GM23248 (cell line): Measurements from ENCODE around the gene RERE. TPM values are rescaled to one million over a fixed set of nuclear protein-coding genes. Genes with fewer than 3 reads are reported as not detected.

Experiments used
- DNase-seq: peaks from one replicate; pipeline ENCODE4 v3.0.0-alpha.2; 2015
- H2AFZ ChIP-seq: fragments of 200-600 bp; sonication (generic); 2 replicates; pipeline ENCODE4 v1.6.1; 2016; ENCODE audit warnings: antibody characterized with exemption
- H3F3A ChIP-seq: fragments of 200-600 bp; sonication (generic); 2 replicates; pipeline ENCODE4 v1.6.1; 2016; ENCODE audit warnings: mild to moderate bottlenecking, antibody characterized with exemption, mixed run types; ENCODE audit not compliant: insufficient read depth
- H3K27ac ChIP-seq: fragments of 200-600 bp; sonication (generic); 2 replicates; pipeline ENCODE4 v1.5.1; 2016; ENCODE audit warnings: mild to moderate bottlenecking
- H3K27me3 ChIP-seq: fragments of 200-600 bp; sonication (generic); replicated peaks from 2 replicates; pipeline ENCODE4 v1.6.1; 2016; ENCODE audit warnings: mild to moderate bottlenecking; ENCODE audit not compliant: insufficient read depth
- H3K36me3 ChIP-seq: fragments of 200-600 bp; sonication (generic); 2 replicates; pipeline ENCODE4 v1.6.1; 2016; ENCODE audit warnings: low read depth, mild to moderate bottlenecking
- H3K4me1 ChIP-seq: fragments of 200-600 bp; sonication (generic); 2 replicates; pipeline ENCODE4 v1.6.1; 2016; ENCODE audit warnings: mild to moderate bottlenecking; ENCODE audit not compliant: insufficient read depth
- H3K4me2 ChIP-seq: fragments of 200-600 bp; sonication (generic); one replicate; pipeline ENCODE4 v1.6.1; 2016; ENCODE audit warnings: mild to moderate bottlenecking; ENCODE audit not compliant: unreplicated experiment
- H3K4me3 ChIP-seq: fragments of 200-600 bp; sonication (generic); 2 replicates; pipeline ENCODE4 v1.5.1; 2016; ENCODE audit warnings: mild to moderate bottlenecking
- H3K79me2 ChIP-seq: fragments of 200-600 bp; sonication (generic); 2 replicates; pipeline ENCODE4 v1.6.1; 2016; ENCODE audit warnings: mild to moderate bottlenecking; ENCODE audit not compliant: insufficient read depth
- H3K9ac ChIP-seq: fragments of 200-600 bp; sonication (generic); 2 replicates; pipeline ENCODE4 v1.6.1; 2016; ENCODE audit warnings: mild to moderate bottlenecking
- H3K9me2 ChIP-seq: fragments of 200-600 bp; sonication (generic); 2 replicates; pipeline ENCODE4 v1.6.1; 2016; ENCODE audit warnings: mixed run types, mild to moderate bottlenecking, moderate library complexity; ENCODE audit not compliant: insufficient read depth
- H3K9me3 ChIP-seq: fragments of 200-600 bp; sonication (generic); one replicate; pipeline ENCODE4 v1.6.1; 2017; ENCODE audit warnings: low read depth
- H4K20me1 ChIP-seq: fragments of 200-600 bp; sonication (generic); 2 replicates; pipeline ENCODE4 v1.6.0; 2016; ENCODE audit not compliant: insufficient read depth
- EZH2 ChIP-seq: fragments of 200-600 bp; sonication (generic); IDR thresholded peaks from 2 replicates; pipeline ENCODE4 v1.6.1; 2018; ENCODE audit warnings: antibody characterized with exemption, mild to moderate bottlenecking; ENCODE audit not compliant: insufficient read depth, poor library complexity, severe bottlenecking
- EZH2phosphoT487 ChIP-seq: fragments of 200-600 bp; sonication (generic); IDR thresholded peaks from 2 replicates; pipeline ENCODE4 v1.6.1; 2018; ENCODE audit warnings: antibody characterized with exemption, moderate library complexity, mild to moderate bottlenecking, low read depth; ENCODE audit not compliant: insufficient read depth
- WGBS, 2 experiments: methylation state at CpG; one replicate each; pipeline ENCODE4 v1.1.6; 2015 to 2017; ENCODE audit warnings: low lambda C conversion rate in 2 of 2, low coverage in 1 of 2; ENCODE audit errors: missing lambda C conversion rate in 2 of 2; 5-methylcytosine and 5-hydroxymethylcytosine counted together
- in situ Hi-C: fragments of 300-500 bp; cut with MboI; formaldehyde crosslinking; loops from 2 replicates; pipeline ENCODE4 v1.15.0; 2020
- polyA plus RNA-seq: library from polyadenylated mRNA; unstranded; fragments of >200 nt; fragmentation: Nextera tagmentation; extraction: Ambion mirVana; gene quantifications from 2 replicates; pipeline ENCODE4 v1.2.1, GENCODE V29; 2016
- total RNA-seq: library from RNA; depleted of rRNA; stranded (reverse); fragments of >200 nt; shearing (Covaris generic); gene quantifications from 2 replicates; pipeline ENCODE4 v1.2.3, GENCODE V29; 2014

The RERE gene
- total and polyA plus RNA-seq, 2 experiments from 2014 or later, result 26.0 to 26.2 TPM

DNA sequence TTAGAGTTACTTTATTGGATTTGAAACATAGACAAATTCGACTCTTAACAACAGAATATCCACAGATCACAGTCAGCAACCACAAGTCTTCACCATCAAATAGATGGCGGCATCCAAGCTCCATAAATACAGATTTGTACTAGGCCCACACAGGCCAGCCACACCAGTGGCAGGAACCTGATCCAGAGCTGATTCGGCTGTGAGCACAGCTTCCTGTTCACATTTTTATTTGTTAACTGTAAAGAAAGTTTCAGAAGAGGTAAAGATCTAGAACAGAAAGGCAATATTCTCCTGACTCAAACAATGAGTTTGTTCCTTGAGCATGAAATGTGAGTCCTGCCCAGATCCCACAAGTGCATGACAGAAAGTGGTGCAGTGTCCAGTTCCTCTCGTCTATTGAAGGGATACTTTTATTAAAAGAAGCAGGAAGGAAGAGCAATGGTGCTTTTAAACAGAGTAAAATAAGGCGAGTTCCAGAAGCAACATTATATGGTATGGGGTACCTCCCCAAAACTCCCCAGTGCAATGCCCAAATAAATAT is 293.7 kb downstream of the RERE start:
- H3F3A ChIP-seq, result peaks cover 43% of the 10 kb centered on the region
- H3K27ac ChIP-seq, result peak overlapping the region; percentile 74
- in situ Hi-C loops, result no loop called here
- no peaks in the 10 kb centered on the region for H3K36me3 ChIP-seq
- no peaks in the 10 kb centered on the region for H3K9me3 ChIP-seq
- no peaks in the 10 kb centered on the region for H3K9me2 ChIP-seq
- H3K27me3 ChIP-seq, result no peaks in the 10 kb centered on the region
- H3K4me2 ChIP-seq, result peak overlapping the region; percentile 81
- peaks cover 55% of the 10 kb centered on the region for H3K79me2 ChIP-seq
- TF ChIP-seq EZH2 (no peak), EZH2phosphoT487 (no peak)
- H3K9ac ChIP-seq, result 0 out of 2 replicates have a peak overlapping the region, but pooled peaks have one; percentile 17
- 50 to 51% methylated on average over 5 of the region's 5 CpGs for WGBS, 2 experiments
- H2AFZ ChIP-seq, result peak overlapping the region; percentile 46
- no peak overlapping the region for H3K4me3 ChIP-seq
- no peaks in the 10 kb centered on the region for H4K20me1 ChIP-seq
- H3K4me1 ChIP-seq, result peaks cover 35% of the 10 kb centered on the region
- no peak for DNase-seq

DNA sequence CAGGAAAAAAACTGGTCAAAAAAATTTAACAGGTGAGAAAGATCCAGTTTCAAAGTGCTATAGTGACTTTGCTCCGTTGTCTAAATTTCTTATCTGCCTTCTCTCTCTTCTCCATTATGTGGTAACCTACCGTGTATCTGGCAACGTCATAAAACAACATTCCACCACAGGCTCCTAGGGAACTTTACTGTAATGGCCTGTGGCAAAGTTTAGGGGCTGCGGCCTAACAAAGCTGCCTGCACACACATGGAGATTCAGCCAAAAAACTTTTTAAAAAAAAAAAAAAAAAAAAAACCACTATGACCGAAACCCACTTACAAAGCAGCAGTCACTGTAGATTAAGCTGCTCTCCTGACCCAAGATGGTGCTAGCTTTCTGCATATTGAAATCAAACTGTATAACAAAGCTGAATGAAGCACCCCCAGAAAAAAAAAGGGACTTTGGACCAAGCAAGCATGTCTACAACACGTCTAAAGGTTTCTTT is 296.9 kb downstream of the RERE start:
- Histone ChIP-seq H3K79me2 (peaks cover 75% of the 10 kb centered on the region), H3K9me3 (no peaks in the 10 kb centered on the region), H3K9me2 (no peaks in the 10 kb centered on the region), H3K4me1 (peaks cover 41% of the 10 kb centered on the region), H3K27ac (no peak overlapping the region), H3K9ac (no peak overlapping the region), H3K4me3 (no peak overlapping the region), H3K27me3 (no peaks in the 10 kb centered on the region), H3F3A (peaks cover 43% of the 10 kb centered on the region), H3K36me3 (no peaks in the 10 kb centered on the region), H2AFZ (no peak overlapping the region), H3K4me2 (no peak overlapping the region), H4K20me1 (no peaks in the 10 kb centered on the region)
- TF ChIP-seq EZH2phosphoT487 (no peak), EZH2 (no peak)
- DNase-seq, result no peak
- 93% methylated on average over 6 of the region's 6 CpGs for WGBS, 2 experiments
- in situ Hi-C loops, result no loop called here

DNA sequence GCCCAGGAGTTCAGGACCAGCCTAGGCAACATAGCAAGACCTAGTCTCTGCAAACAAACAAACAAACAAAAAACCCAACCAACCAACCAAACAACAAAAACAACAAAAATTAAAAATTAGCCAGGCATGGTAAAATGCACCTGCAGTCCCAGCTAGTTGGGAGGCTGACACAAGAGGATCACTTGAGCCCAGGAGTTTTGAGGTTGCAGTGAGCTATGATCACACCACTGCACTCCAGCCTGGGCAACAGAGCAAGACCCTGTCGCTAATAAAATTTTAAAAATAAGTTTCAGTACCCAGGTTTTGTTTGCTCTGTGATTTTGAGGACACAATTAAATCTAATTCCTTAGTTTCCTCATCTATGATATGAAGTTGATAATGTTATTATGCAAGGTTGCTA is 298.3 kb downstream of the RERE start:
- H4K20me1 ChIP-seq, result no peaks in the 10 kb centered on the region
- peaks cover 82% of the 10 kb centered on the region for H3K79me2 ChIP-seq
- H3K9me2 ChIP-seq, result no peaks in the 10 kb centered on the region
- H3K4me1 ChIP-seq, result peaks cover 31% of the 10 kb centered on the region
- no peak for DNase-seq
- H3K9ac ChIP-seq, result no peak overlapping the region
- H3K9me3 ChIP-seq, result no peaks in the 10 kb centered on the region
- peaks cover 30% of the 10 kb centered on the region for H3F3A ChIP-seq
- no peak overlapping the region for H3K4me2 ChIP-seq
- H3K27ac ChIP-seq, result no peak overlapping the region
- 93 to 100% methylated on average over 1 of the region's 1 CpG for WGBS, 2 experiments
- H3K27me3 ChIP-seq, result no peaks in the 10 kb centered on the region
- in situ Hi-C loops, result no loop called here
- no peak overlapping the region for H2AFZ ChIP-seq
- no peak overlapping the region for H3K4me3 ChIP-seq
- no peak for TF ChIP-seq EZH2
- H3K36me3 ChIP-seq, result no peaks in the 10 kb centered on the region

DNA sequence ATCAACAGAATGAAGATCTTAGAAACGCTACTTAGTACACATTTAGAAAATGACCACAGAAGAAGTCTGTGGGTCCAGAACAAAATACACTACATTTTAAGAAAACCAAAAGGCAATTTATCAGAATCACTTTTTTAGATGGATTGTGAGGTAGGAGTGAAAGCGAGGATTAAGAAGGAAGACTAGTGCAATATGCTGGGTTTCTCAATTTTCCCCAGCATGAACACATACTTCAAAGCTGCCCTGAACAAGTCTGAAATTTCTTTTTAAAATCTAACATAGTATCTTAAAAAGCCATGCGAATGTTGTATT is 299.0 kb downstream of the RERE start:
- in situ Hi-C loops, result no loop called here
- no peaks in the 10 kb centered on the region for H3K36me3 ChIP-seq
- WGBS, 2 experiments, result 85% methylated on average over 3 of the region's 3 CpGs
- DNase-seq, result no peak
- no peaks in the 10 kb centered on the region for H3K9me2 ChIP-seq
- H3K4me3 ChIP-seq, result no peak overlapping the region
- peaks cover 24% of the 10 kb centered on the region for H3K4me1 ChIP-seq
- H3K9me3 ChIP-seq, result no peaks in the 10 kb centered on the region
- H2AFZ ChIP-seq, result no peak overlapping the region
- peaks cover 23% of the 10 kb centered on the region for H3F3A ChIP-seq
- H3K79me2 ChIP-seq, result peaks cover 82% of the 10 kb centered on the region
- TF ChIP-seq EZH2, result no peak
- TF ChIP-seq EZH2phosphoT487, result no peak
- no peak overlapping the region for H3K4me2 ChIP-seq
- H3K27ac ChIP-seq, result 0 out of 2 replicates have a peak overlapping the region, but pooled peaks have one; percentile 81
- H4K20me1 ChIP-seq, result no peaks in the 10 kb centered on the region
- H3K9ac ChIP-seq, result no peak overlapping the region
- no peaks in the 10 kb centered on the region for H3K27me3 ChIP-seq
